ENCODE data around the gene AGO4. TPM values are rescaled to one million over a fixed set of nuclear protein-coding genes. Genes with fewer than 3 reads are reported as not detected.

The AGO4 gene
- total RNA-seq, 1 donor from 2014 or later, result 26.4 TPM

DNA sequence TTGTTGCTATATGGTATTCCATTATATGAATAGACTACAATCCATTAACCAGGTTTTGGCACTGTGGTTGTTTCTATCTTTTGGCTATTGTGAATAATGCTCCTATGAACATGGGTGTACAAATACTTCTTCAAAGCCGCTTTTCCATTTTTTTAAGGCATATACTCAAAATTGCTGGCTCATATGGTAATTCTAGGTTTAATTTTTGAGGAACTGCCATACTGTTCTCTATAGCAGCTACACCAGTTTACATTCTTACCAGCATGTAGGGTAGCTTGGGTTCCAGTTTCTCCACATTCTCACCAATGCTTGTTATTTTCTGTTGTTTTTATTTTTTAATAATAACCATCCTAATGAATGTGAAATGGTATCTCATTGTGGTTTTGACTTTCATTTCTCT, 55.3 kb downstream of the AGO4 start:
- H2AFZ ChIP-seq (replicated peaks), result no peak overlapping the region
- no peaks in the 10 kb centered on the region for H3K36me3 ChIP-seq
- Mint-ChIP-seq H3K36me3 (no peaks in the 10 kb centered on the region), H3K27ac (no peak overlapping the region), H3K9me3 (no peaks in the 10 kb centered on the region), H3K4me1 (no peaks in the 10 kb centered on the region), H3K27me3 (ENCODE audit: insufficient read depth, low read depth) (peaks cover 2% of the 10 kb centered on the region), H3K4me3 (no peak overlapping the region)
- no peaks in the 10 kb centered on the region for H3K27me3 ChIP-seq
- no peak overlapping the region for H3K4me2 ChIP-seq
- no peak for DNase-seq (ENCODE audit: low spot score)
- H3K79me2 ChIP-seq (ENCODE audit: low read depth), result no peaks in the 10 kb centered on the region
- H3K4me3 ChIP-seq, result no peak overlapping the region
- TF ChIP-seq EZH2 (IDR thresholded peaks at IDR 0.05), result no peak
- TF ChIP-seq, protein P1, sequence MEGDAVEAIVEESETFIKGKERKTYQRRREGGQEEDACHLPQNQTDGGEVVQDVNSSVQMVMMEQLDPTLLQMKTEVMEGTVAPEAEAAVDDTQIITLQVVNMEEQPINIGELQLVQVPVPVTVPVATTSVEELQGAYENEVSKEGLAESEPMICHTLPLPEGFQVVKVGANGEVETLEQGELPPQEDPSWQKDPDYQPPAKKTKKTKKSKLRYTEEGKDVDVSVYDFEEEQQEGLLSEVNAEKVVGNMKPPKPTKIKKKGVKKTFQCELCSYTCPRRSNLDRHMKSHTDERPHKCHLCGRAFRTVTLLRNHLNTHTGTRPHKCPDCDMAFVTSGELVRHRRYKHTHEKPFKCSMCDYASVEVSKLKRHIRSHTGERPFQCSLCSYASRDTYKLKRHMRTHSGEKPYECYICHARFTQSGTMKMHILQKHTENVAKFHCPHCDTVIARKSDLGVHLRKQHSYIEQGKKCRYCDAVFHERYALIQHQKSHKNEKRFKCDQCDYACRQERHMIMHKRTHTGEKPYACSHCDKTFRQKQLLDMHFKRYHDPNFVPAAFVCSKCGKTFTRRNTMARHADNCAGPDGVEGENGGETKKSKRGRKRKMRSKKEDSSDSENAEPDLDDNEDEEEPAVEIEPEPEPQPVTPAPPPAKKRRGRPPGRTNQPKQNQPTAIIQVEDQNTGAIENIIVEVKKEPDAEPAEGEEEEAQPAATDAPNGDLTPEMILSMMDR (IDR thresholded peaks at IDR 0.05), result no peak
- no peak for TF ChIP-seq EZH2phosphoT487 (IDR thresholded peaks at IDR 0.05)
- H3K4me1 ChIP-seq, result no peaks in the 10 kb centered on the region
- H3K9ac ChIP-seq, result no peak overlapping the region
- H3K9me3 ChIP-seq (ENCODE audit: low read depth), result no peaks in the 10 kb centered on the region
- no peak overlapping the region for H3K27ac ChIP-seq
- H4K20me1 ChIP-seq (ENCODE audit: low read depth), result no peaks in the 10 kb centered on the region
- H3F3A ChIP-seq (ENCODE audit: low read depth), result no peaks in the 10 kb centered on the region

DNA sequence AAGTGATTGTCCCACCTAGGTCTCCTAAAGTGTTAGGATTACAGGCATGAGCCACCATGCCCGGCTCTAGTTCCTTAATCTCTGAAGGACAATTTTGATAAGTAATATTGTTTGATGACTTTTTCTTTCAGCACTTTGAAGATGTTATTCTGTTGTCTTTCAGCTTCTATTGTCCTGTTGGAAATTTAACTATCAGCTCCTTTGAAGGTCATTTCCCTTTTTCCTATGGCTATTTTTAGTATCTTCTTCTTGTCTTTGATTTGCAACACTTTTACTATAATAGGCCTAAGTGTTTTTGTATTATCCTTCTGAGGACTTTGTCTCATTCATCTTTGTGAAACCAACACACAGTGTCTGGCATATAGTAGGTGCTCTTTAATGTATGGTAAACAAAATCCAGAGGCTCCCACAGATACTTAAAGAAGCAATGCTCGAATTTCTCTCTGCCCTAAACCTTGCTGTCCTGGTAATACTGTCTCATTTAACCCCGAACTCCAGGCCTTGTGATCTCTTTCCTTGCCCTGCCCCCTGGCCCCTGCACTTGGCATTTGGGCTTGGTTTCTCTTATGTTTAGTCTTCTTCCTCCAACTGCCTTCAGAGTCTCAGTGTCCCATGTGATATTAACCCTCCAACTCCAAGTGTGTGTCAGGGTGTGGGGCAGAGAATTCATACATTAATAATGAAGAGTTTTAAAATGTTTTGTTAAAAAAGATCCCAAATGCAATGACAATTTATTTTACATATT, 56.2 kb downstream of the AGO4 start:
- Mint-ChIP-seq H3K36me3 (no peaks in the 10 kb centered on the region), H3K27ac (no peak overlapping the region), H3K9me3 (no peaks in the 10 kb centered on the region), H3K27me3 (ENCODE audit: insufficient read depth, low read depth) (peaks cover 2% of the 10 kb centered on the region), H3K4me3 (no peak overlapping the region), H3K4me1 (peaks cover 3% of the 10 kb centered on the region)
- H3K9ac ChIP-seq, result no peak overlapping the region
- H3F3A ChIP-seq (ENCODE audit: low read depth), result no peaks in the 10 kb centered on the region
- H3K36me3 ChIP-seq, result no peaks in the 10 kb centered on the region
- H2AFZ ChIP-seq (replicated peaks), result no peak overlapping the region
- no peaks in the 10 kb centered on the region for H3K27me3 ChIP-seq
- H3K27ac ChIP-seq, result no peak overlapping the region
- TF ChIP-seq, protein P1 (IDR thresholded peaks at IDR 0.05), result no peak
- no peak for TF ChIP-seq EZH2 (IDR thresholded peaks at IDR 0.05)
- no peak for TF ChIP-seq EZH2phosphoT487 (IDR thresholded peaks at IDR 0.05)
- H4K20me1 ChIP-seq (ENCODE audit: low read depth), result no peaks in the 10 kb centered on the region
- DNase-seq (ENCODE audit: low spot score), result no peak
- H3K4me1 ChIP-seq, result no peaks in the 10 kb centered on the region
- no peak overlapping the region for H3K4me3 ChIP-seq
- no peaks in the 10 kb centered on the region for H3K79me2 ChIP-seq (ENCODE audit: low read depth)
- no peak overlapping the region for H3K4me2 ChIP-seq
- no peaks in the 10 kb centered on the region for H3K9me3 ChIP-seq (ENCODE audit: low read depth)

- Histone ChIP-seq H3K9me3 (ENCODE audit: low read depth) (no peaks in the 10 kb centered on the region), H3K4me1 (no peaks in the 10 kb centered on the region), H3K4me2 (no peak overlapping the region), H4K20me1 (ENCODE audit: low read depth) (no peaks in the 10 kb centered on the region), H2AFZ (replicated peaks) (no peak overlapping the region), H3K9ac (no peak overlapping the region), H3K27ac (no peak overlapping the region), H3F3A (ENCODE audit: low read depth) (no peaks in the 10 kb centered on the region), H3K4me3 (no peak overlapping the region), H3K27me3 (no peaks in the 10 kb centered on the region), H3K36me3 (no peaks in the 10 kb centered on the region), H3K79me2 (ENCODE audit: low read depth) (no peaks in the 10 kb centered on the region)
- no peaks in the 10 kb centered on the region for H3K9me3 Mint-ChIP-seq
- peaks cover 3% of the 10 kb centered on the region for H3K4me1 Mint-ChIP-seq
- H3K27ac Mint-ChIP-seq, result no peak overlapping the region
- peaks cover 2% of the 10 kb centered on the region for H3K27me3 Mint-ChIP-seq (ENCODE audit: insufficient read depth, low read depth)
- no peaks in the 10 kb centered on the region for H3K36me3 Mint-ChIP-seq
- TF ChIP-seq, protein P1 (IDR thresholded peaks at IDR 0.05), result no peak
- TF ChIP-seq EZH2 (IDR thresholded peaks at IDR 0.05) (no peak), EZH2phosphoT487 (IDR thresholded peaks at IDR 0.05) (no peak)
- DNase-seq (ENCODE audit: low spot score), result no peak
- H3K4me3 Mint-ChIP-seq, result no peak overlapping the region
These were observed 57.0 kb downstream of the AGO4 start for GRCh38 chr1:35864813-35865212.

Data from neural progenitor cell (in vitro differentiated cells).